Endothelial cell of umbilical vein (primary cell): ENCODE results near the gene GTF3C1. TPM values are rescaled to one million over a fixed set of nuclear protein-coding genes. Genes with fewer than 3 reads are reported as not detected.

ENCODE experiments used
- Bru-seq: library from RNA; stranded (reverse); fragments of 400-500 nt; gene quantifications from one replicate; lab custom pipeline; 2021; lab: Mats Ljungman, UMichigan
- BruChase-seq, 2 experiments: library from RNA; stranded (reverse); fragments of 400-500 nt; gene quantifications; one replicate each; lab custom pipeline; 2021; lab: Mats Ljungman, UMichigan
- BruUV-seq: library from RNA; stranded (reverse); fragments of 400-500 nt; replicated peaks from 2 replicates; lab custom pipeline; 2021; lab: Mats Ljungman, UMichigan
- CTCF ChIA-PET: fragments of 300-600, 350-600 bp; sonication (Branson Sonifier 250); formaldehyde crosslinking; loops from one replicate; lab custom pipeline; 2021; ENCODE audit warnings: antibody characterized with exemption, inconsistent platforms; lab: Charles Lee
- POLR2A ChIA-PET: fragments of 300-600, 350-600 bp; sonication (Branson Sonifier 250); formaldehyde crosslinking; loops from one replicate; lab custom pipeline; 2021; ENCODE audit warnings: antibody characterized with exemption, inconsistent platforms; lab: Charles Lee
- DNase-seq: peaks from one replicate; pipeline ENCODE4 v3.0.0-alpha.2; 2011; ENCODE audit warnings: low read depth, low spot score
- FAIRE-seq: peaks from 2 replicates; lab custom pipeline; 2011; peaks lifted over from hg19 to GRCh38; lab: Jason Lieb, UNC
- H2AFZ ChIP-seq: 2 replicates; pipeline ENCODE4 v1.6.0; 2012; ENCODE audit warnings: low read depth, low read length, control low read depth, inconsistent platforms
- H3K27ac ChIP-seq: 2 replicates; pipeline ENCODE4 v1.5.1; 2011; ENCODE audit warnings: low read depth, mild to moderate bottlenecking, control low read depth, low read length, moderate library complexity; ENCODE audit not compliant: insufficient read depth
- H3K27me3 ChIP-seq, 2 experiments: 2 replicates each; pipeline versions ENCODE4 v1.6.0 to v1.6.1; 2011; ENCODE audit warnings: low read length in 2 of 2, mixed read lengths in 1 of 2; ENCODE audit not compliant: control insufficient read depth in 2 of 2, insufficient read depth in 2 of 2
- H3K36me3 ChIP-seq, 2 experiments: 2 replicates in 1 of 2; 3 replicates in 1 of 2; pipeline ENCODE4 v1.5.1; 2011; ENCODE audit warnings: low read length in 2 of 2, mild to moderate bottlenecking in 1 of 2, moderate library complexity in 1 of 2; ENCODE audit not compliant: control insufficient read depth in 2 of 2, insufficient read depth in 2 of 2; ENCODE audit errors: extremely low read depth in 1 of 2
- H3K4me1 ChIP-seq: 3 replicates; pipeline ENCODE4 v1.5.1; 2011; ENCODE audit warnings: mild to moderate bottlenecking, low read length; ENCODE audit not compliant: control insufficient read depth, insufficient read depth; ENCODE audit errors: extremely low read depth
- H3K4me2 ChIP-seq: 2 replicates; pipeline ENCODE4 v1.6.1; 2011; ENCODE audit warnings: low read length, control low read depth, mixed read lengths; ENCODE audit not compliant: insufficient read depth
- H3K4me3 ChIP-seq, 3 experiments: fragments of 200-600 bp in 1 of 3; sonication (generic), shearing (Covaris generic) in 1 of 3; replicated peaks in 1 of 3; 2 replicates each; pipeline ENCODE4 v1.5.1; 2011 to 2016; ENCODE audit warnings: control low read depth in 3 of 3, low read length in 3 of 3, mild to moderate bottlenecking in 2 of 3, inconsistent platforms in 1 of 3, low read depth in 1 of 3, moderate library complexity in 1 of 3; ENCODE audit not compliant: insufficient read depth in 1 of 3
- H3K79me2 ChIP-seq: 2 replicates; pipeline ENCODE4 v1.6.0; 2012; ENCODE audit warnings: low read length, inconsistent platforms; ENCODE audit not compliant: control insufficient read depth, insufficient read depth
- H3K9ac ChIP-seq: replicated peaks from 2 replicates; pipeline ENCODE3; 2011; ENCODE audit warnings: low read length, control low read depth; ENCODE audit not compliant: insufficient read depth; ENCODE audit errors: extremely low read depth
- H3K9me1 ChIP-seq: replicated peaks from 3 replicates; pipeline ENCODE4 v1.6.0; 2011; ENCODE audit warnings: mild to moderate bottlenecking, low read length; ENCODE audit not compliant: control insufficient read depth, insufficient read depth; ENCODE audit errors: extremely low read depth
- H3K9me3 ChIP-seq: replicated peaks from 2 replicates; pipeline ENCODE4 v1.5.1; 2012; ENCODE audit warnings: low read length, inconsistent platforms; ENCODE audit not compliant: control insufficient read depth, insufficient read depth
- H4K20me1 ChIP-seq: replicated peaks from 2 replicates; pipeline ENCODE3; 2011; ENCODE audit warnings: mild to moderate bottlenecking, low read length; ENCODE audit not compliant: control insufficient read depth, insufficient read depth; ENCODE audit errors: extremely low read depth
- CTCF ChIP-seq, 2 donors: IDR thresholded peaks; 1 replicate in 1 of 2; 2 replicates in 1 of 2; pipeline ENCODE4 v1.5.1; 2011; ENCODE audit warnings: low read length in 2 of 2, mild to moderate bottlenecking in 2 of 2, moderate library complexity in 2 of 2, control low read depth in 1 of 2, inconsistent platforms in 1 of 2, low read depth in 1 of 2; ENCODE audit not compliant: insufficient read depth in 1 of 2; ENCODE audit errors: extremely low read depth in 1 of 2
- JUN ChIP-seq: IDR thresholded peaks from 2 replicates; pipeline ENCODE4 v1.6.1; 2011; ENCODE audit warnings: borderline replicate concordance, low read depth; ENCODE audit not compliant: insufficient read length, insufficient read depth
- MAX ChIP-seq: IDR thresholded peaks from 2 replicates; pipeline ENCODE4 v1.6.1; 2011; ENCODE audit not compliant: insufficient read depth, insufficient read length
- POLR2A ChIP-seq: IDR thresholded peaks from 2 replicates; pipeline ENCODE4 v1.6.1; 2012; ENCODE audit warnings: low read depth, mild to moderate bottlenecking, control low read depth, low read length
- POLR2AphosphoS5 ChIP-seq: IDR thresholded peaks from 2 replicates; pipeline ENCODE4 v1.6.1; 2012; ENCODE audit warnings: low read depth, mild to moderate bottlenecking, control low read depth, low read length, moderate library complexity; ENCODE audit not compliant: insufficient read depth
- dilution Hi-C: fragments of 300-500 bp; cut with MboI; formaldehyde crosslinking; loops from one replicate; pipeline ENCODE4 v1.15.0; 2019; ENCODE audit warnings: low sequenced_read_pairs; ENCODE audit not compliant: extremely low pct_ligation_motif_present
- intact Hi-C: fragments of 100-400 bp; cut with micrococcal nuclease; formaldehyde crosslinking; loops from one replicate; pipeline ENCODE4 v1.10.0; 2022
- long read RNA-seq: library from polyadenylated mRNA; stranded (forward); transcript quantifications from one replicate; pipeline ENCODE4 v2.0.0, GENCODE V29; 2021
- polyA minus RNA-seq, 3 experiments: library from RNA; depleted of rRNA, polyadenylated mRNA; stranded (reverse); fragments of >200 nt; gene quantifications; 1 replicate in 1 of 3; 2 replicates in 2 of 3; pipeline ENCODE4 v1.2.3, GENCODE V29; 2011
- polyA plus RNA-seq, 4 experiments: library from polyadenylated mRNA; depleted of rRNA in 3 of 4; stranded (reverse) in 3 of 4; unstranded in 1 of 4; fragments of >200 nt; gene quantifications; 2 replicates each; pipeline versions ENCODE4 v1.2.1 to v1.2.3, GENCODE V29; 2011 to 2012; ENCODE audit warnings: missing spikeins in 1 of 4
- total RNA-seq: library from RNA; stranded (reverse); gene quantifications from 2 replicates; pipeline ENCODE4 v1.2.3, GENCODE V29; 2021

GTF3C1 gene, protein sequence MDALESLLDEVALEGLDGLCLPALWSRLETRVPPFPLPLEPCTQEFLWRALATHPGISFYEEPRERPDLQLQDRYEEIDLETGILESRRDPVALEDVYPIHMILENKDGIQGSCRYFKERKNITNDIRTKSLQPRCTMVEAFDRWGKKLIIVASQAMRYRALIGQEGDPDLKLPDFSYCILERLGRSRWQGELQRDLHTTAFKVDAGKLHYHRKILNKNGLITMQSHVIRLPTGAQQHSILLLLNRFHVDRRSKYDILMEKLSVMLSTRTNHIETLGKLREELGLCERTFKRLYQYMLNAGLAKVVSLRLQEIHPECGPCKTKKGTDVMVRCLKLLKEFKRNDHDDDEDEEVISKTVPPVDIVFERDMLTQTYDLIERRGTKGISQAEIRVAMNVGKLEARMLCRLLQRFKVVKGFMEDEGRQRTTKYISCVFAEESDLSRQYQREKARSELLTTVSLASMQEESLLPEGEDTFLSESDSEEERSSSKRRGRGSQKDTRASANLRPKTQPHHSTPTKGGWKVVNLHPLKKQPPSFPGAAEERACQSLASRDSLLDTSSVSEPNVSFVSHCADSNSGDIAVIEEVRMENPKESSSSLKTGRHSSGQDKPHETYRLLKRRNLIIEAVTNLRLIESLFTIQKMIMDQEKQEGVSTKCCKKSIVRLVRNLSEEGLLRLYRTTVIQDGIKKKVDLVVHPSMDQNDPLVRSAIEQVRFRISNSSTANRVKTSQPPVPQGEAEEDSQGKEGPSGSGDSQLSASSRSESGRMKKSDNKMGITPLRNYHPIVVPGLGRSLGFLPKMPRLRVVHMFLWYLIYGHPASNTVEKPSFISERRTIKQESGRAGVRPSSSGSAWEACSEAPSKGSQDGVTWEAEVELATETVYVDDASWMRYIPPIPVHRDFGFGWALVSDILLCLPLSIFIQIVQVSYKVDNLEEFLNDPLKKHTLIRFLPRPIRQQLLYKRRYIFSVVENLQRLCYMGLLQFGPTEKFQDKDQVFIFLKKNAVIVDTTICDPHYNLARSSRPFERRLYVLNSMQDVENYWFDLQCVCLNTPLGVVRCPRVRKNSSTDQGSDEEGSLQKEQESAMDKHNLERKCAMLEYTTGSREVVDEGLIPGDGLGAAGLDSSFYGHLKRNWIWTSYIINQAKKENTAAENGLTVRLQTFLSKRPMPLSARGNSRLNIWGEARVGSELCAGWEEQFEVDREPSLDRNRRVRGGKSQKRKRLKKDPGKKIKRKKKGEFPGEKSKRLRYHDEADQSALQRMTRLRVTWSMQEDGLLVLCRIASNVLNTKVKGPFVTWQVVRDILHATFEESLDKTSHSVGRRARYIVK (N-terminal part only)
- total RNA-seq: 79.3 and 86.1 TPM in 2 replicates
- polyA plus RNA-seq: 58.1 and 70.5 TPM in 2 replicates
- 51.1 and 58.0 TPM in 2 replicates for polyA plus RNA-seq (2011; cell fraction: cytosol; rRNA removed)
- polyA plus RNA-seq (2011; cell fraction: nucleus; rRNA removed): 103 and 120 TPM in 2 replicates
- polyA plus RNA-seq (2012): 51.9 and 66.0 TPM in 2 replicates
- polyA minus RNA-seq: 99.7 and 102 TPM in 2 replicates
- polyA minus RNA-seq (2011; cell fraction: cytosol; rRNA and poly(A)+ RNA removed): 53.7 TPM
- polyA minus RNA-seq (2011; cell fraction: nucleus; rRNA and poly(A)+ RNA removed): 73.4 and 77.7 TPM in 2 replicates
- percentile 71 among the genes with signal in this experiment for Bru-seq, nascent RNA
- percentile 87 among the genes with signal in this experiment for BruChase-seq, experiment 1, labeled RNA remaining after a 6-hour chase
- BruChase-seq, experiment 2, labeled RNA remaining after a 2-hour chase: percentile 78 among the genes with signal in this experiment
- long read RNA-seq, full-length matches to known transcripts: 59 of 106 reads
- long read RNA-seq, partial matches to known transcripts: 27 of 106 reads
- long read RNA-seq, other reads (novel, unspliced or antisense): 20 of 106 reads

DNA sequence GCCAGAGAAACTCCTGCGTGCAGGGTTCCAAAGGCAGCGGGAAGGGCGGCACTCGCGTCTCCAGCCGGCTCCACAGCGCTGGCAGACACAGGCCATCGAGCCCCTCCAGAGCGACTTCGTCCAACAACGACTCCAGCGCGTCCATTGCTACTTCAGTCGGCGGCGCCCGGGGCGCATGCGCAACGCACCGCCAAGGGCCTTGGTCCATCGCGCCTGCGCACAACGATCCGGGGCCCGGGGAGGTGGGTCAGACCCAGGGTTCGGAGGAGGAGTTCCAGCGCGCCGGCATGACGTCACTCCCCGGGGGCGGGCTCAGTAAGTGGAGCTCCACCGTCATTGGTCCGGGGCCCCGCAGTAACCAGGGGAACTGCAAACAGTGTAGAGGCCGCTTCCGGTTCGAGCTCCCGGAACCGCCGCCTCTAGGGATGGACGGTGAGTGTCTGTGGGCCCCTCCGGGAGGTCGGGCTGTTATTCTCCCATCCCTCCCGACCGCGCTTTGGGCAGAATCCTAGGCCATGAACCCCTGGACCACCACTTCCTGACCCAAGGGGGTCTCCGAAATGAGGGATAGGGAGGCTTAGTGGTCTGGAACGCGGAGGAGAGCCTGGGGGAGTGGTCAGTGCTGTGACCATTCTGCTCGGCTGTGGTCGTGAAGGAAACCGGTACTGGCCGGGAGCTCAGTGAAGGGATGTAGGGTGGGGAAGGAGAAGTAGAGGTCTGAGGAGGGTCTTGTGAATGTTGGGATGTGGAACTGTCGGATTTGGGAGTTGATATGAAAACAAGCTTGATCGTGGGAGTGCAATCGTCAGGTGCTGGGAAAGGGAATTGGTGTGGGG lies at the start of gene GTF3C1, which contains the start of gene KATNIP:
Gene GTF3C1, minus strand, starts transcription at position 168 of the 836 bp plus-strand sequence. Its CDS starts 23 bp downstream, at position 145.
Gene KATNIP, plus strand, starts transcription at position 399 of the 836 bp plus-strand sequence. Its CDS starts 27 bp downstream, at position 426.
- TF ChIP-seq MAX (no peak), POLR2AphosphoS5 (peak; percentile 67), CTCF (IDR thresholded peaks at IDR 0.05; ENCODE audit: extremely low read depth in 1 of 2, insufficient read depth in 1 of 2, low read depth in 1 of 2, low read length in 2 of 2) (no peak), POLR2A (peak; percentile 86), JUN (peak; percentile 66)
- BruUV-seq: no TSS peak
- DNase-seq (peak; percentile 99), FAIRE-seq (peak; percentile 96)
- peaks cover 3 to 4% of the 10 kb centered on the region in 2 experiments for H3K36me3 ChIP-seq
- H3K27ac ChIP-seq: peak within 1 kb of the TSS; percentile 93
- H3K4me3 ChIP-seq: peak within 1 kb of the TSS; percentile 75 to 89 (median 89)
- H3K4me1 ChIP-seq: peaks cover 14% of the 10 kb centered on the region
- no peaks in the 10 kb centered on the region for H3K9me3 ChIP-seq
- POLR2A ChIA-PET: interaction anchor here (0.6 kb wide), 1 partner anchor 184 kb away, joined by 3 read pairs; no protein-coding TSS in a partner anchor
- CTCF ChIA-PET: interaction anchor here (0.6 to 1.4 kb wide), 7 partner anchors 9 to 521 kb away, joined by 3 to 9 read pairs (median 3); no protein-coding TSS in a partner anchor
- H3K9me1 ChIP-seq: no peaks in the 10 kb centered on the region
- intact Hi-C loops (loop anchor here (1.0 kb wide), 1 partner anchor 317 kb away; no protein-coding TSS in a partner anchor), dilution Hi-C loops (no loop called here)
- no peaks in the 10 kb centered on the region for H4K20me1 ChIP-seq
- peaks cover 41% of the 10 kb centered on the region for H3K79me2 ChIP-seq
- H2AFZ ChIP-seq: peak within 1 kb of the TSS; percentile 93
- H3K4me2 ChIP-seq: peak within 1 kb of the TSS; percentile 85
- H3K27me3 ChIP-seq: no peaks in the 10 kb centered on the region
- H3K9ac ChIP-seq: peak within 1 kb of the TSS; percentile 97
